Neural cell (in vitro differentiated cells): ENCODE measurements around the gene CIB4. TPM values are rescaled to one million over a fixed set of nuclear protein-coding genes. Genes with fewer than 3 reads are reported as not detected.

Experiments
- H2AFZ ChIP-seq: fragments of 200-600, 300-800 bp; sonication (generic), shearing (Covaris generic); 2 replicates; pipeline ENCODE4 v1.6.0; 2014; ENCODE audit warnings: low read depth, mild to moderate bottlenecking, antibody characterized with exemption, low read length, moderate library complexity
- H3F3A ChIP-seq: fragments of 200-600 bp; shearing (Covaris generic); 2 replicates; pipeline ENCODE4 v1.6.1; 2016; ENCODE audit warnings: mild to moderate bottlenecking, moderate library complexity, mixed read lengths, antibody characterized with exemption, low read length; ENCODE audit not compliant: insufficient read depth, poor library complexity, severe bottlenecking
- H3K27ac ChIP-seq: fragments of 200-600, 300-800 bp; sonication (generic), shearing (Covaris generic); 2 replicates; pipeline ENCODE4 v1.5.1; 2014; ENCODE audit warnings: mild to moderate bottlenecking, low read length, moderate library complexity
- H3K27me3 ChIP-seq: fragments of 300-800, 200-600 bp; sonication (generic), shearing (Covaris generic); 2 replicates; pipeline ENCODE4 v1.6.0; 2014; ENCODE audit warnings: mild to moderate bottlenecking, low read depth, low read length, moderate library complexity; ENCODE audit not compliant: insufficient read depth
- H3K36me3 ChIP-seq: fragments of 300-800, 200-600 bp; sonication (generic), shearing (Covaris generic); 2 replicates; pipeline ENCODE4 v1.5.1; 2014; ENCODE audit warnings: mild to moderate bottlenecking, antibody characterized with exemption, low read length, moderate library complexity; ENCODE audit not compliant: insufficient read depth
- H3K4me2 ChIP-seq: fragments of 300-800, 200-600 bp; sonication (generic), shearing (Covaris generic); 2 replicates; pipeline ENCODE4 v1.6.0; 2014; ENCODE audit warnings: mild to moderate bottlenecking, low read length
- H3K4me3 ChIP-seq: fragments of 300-800, 200-600 bp; sonication (generic), shearing (Covaris generic); 2 replicates; pipeline ENCODE4 v1.5.1; 2014; ENCODE audit warnings: mild to moderate bottlenecking, low read length, moderate library complexity
- H3K79me2 ChIP-seq: fragments of 200-600 bp; shearing (Covaris generic); replicated peaks from 2 replicates; pipeline ENCODE4 v1.6.0; 2014; ENCODE audit warnings: mild to moderate bottlenecking, low read length, moderate library complexity; ENCODE audit not compliant: insufficient read depth
- H3K9ac ChIP-seq: fragments of 300-800, 200-600 bp; sonication (generic), shearing (Covaris generic); 2 replicates; pipeline ENCODE4 v1.6.1; 2016; ENCODE audit warnings: mild to moderate bottlenecking, low read length, mixed read lengths
- H3K9me2 ChIP-seq: fragments of 200-600 bp; shearing (Covaris generic); 2 replicates; pipeline ENCODE4 v1.6.1; 2016; ENCODE audit warnings: mild to moderate bottlenecking, low read length, mixed read lengths; ENCODE audit not compliant: insufficient read depth
- H3K9me3 ChIP-seq: fragments of 200-600, 300-800 bp; sonication (generic), shearing (Covaris generic); 2 replicates; pipeline ENCODE4 v1.6.1; 2016; ENCODE audit warnings: mild to moderate bottlenecking, mixed run types, low read length, moderate library complexity, mixed read lengths
- H4K20me1 ChIP-seq: fragments of 200-600 bp; shearing (Covaris generic); 2 replicates; pipeline ENCODE4 v1.6.1; 2016; ENCODE audit warnings: mild to moderate bottlenecking, mixed run types; ENCODE audit not compliant: insufficient read depth
- EP300 ChIP-seq: fragments of 450-650 bp; conservative IDR thresholded peaks from 2 replicates; pipeline ENCODE4 v1.6.1; 2014; ENCODE audit warnings: antibody characterized with exemption, mild to moderate bottlenecking, moderate library complexity; ENCODE audit not compliant: poor library complexity, severe bottlenecking
- EZH2 ChIP-seq: fragments of 200-600, 300-800 bp; shearing (Covaris generic), sonication (generic); IDR thresholded peaks from 2 replicates; pipeline ENCODE4 v1.6.1; 2014; ENCODE audit warnings: antibody characterized with exemption, low read length, borderline replicate concordance, mild to moderate bottlenecking; ENCODE audit not compliant: insufficient read depth, poor library complexity, severe bottlenecking
- MXI1 ChIP-seq: fragments of 450-650 bp; conservative IDR thresholded peaks from 2 replicates; pipeline ENCODE4 v1.6.1; 2014; ENCODE audit warnings: antibody characterized with exemption, mild to moderate bottlenecking; ENCODE audit not compliant: poor library complexity, severe bottlenecking
- POLR2AphosphoS5 ChIP-seq: IDR thresholded peaks from 2 replicates; pipeline ENCODE4 v1.6.1; 2012
- RAD21 ChIP-seq: fragments of 450-650 bp; conservative IDR thresholded peaks from 2 replicates; pipeline ENCODE4 v1.6.1; 2014; ENCODE audit warnings: antibody characterized with exemption, mild to moderate bottlenecking, moderate library complexity
- SMC3 ChIP-seq: fragments of 450-650 bp; conservative IDR thresholded peaks from 2 replicates; pipeline ENCODE4 v1.6.1; 2014; ENCODE audit warnings: antibody characterized with exemption, mild to moderate bottlenecking, moderate library complexity; ENCODE audit not compliant: poor library complexity
- TAF1 ChIP-seq: IDR thresholded peaks from 2 replicates; pipeline ENCODE4 v1.6.1; 2012; ENCODE audit warnings: low read depth
- polyA plus RNA-seq: library from polyadenylated mRNA; depleted of rRNA; stranded (reverse); fragments of >200 nt; gene quantifications from 2 replicates; pipeline ENCODE4 v1.2.3, GENCODE V29; 2014
- TF ChIP-seq, protein P1 (sequence below): fragments of 450-650 bp; IDR thresholded peaks from 2 replicates; pipeline ENCODE4 v1.5.1; 2014; ENCODE audit warnings: antibody characterized with exemption, mild to moderate bottlenecking, moderate library complexity; ENCODE audit not compliant: poor library complexity, severe bottlenecking
- TF ChIP-seq, protein P2 (sequence below): IDR thresholded peaks from 2 replicates; pipeline ENCODE4 v1.6.1; 2012; ENCODE audit warnings: borderline replicate concordance

The CIB4 gene
- polyA plus RNA-seq, 1 donor from 2014 or later = not detected

DNA sequence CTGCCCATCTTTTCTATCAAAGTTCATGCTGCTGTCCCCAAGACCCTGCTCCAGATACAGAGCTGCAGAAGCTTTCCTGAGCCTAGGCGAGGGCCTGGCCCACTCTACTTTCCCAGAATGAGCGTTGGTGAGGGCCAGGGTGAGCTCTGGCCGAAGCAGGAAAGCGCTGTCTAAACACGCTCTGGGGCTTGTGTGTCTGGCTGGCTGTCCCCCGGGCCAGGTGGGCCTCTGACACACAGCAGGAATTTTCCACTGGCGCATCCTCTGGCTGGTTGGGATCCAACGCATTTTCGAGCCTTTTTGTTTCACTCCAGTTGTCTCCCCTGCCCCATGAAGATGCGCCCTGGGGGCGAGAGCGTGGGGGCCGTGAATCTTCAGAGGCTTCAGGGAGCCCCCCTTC, 33.6 kb upstream of the CIB4 start:
- TF ChIP-seq EP300 (no peak), TAF1 (no peak), POLR2AphosphoS5 (no peak), SMC3 (no peak), EZH2 (no peak), RAD21 (no peak), MXI1 (no peak)
- TF ChIP-seq, protein P1, sequence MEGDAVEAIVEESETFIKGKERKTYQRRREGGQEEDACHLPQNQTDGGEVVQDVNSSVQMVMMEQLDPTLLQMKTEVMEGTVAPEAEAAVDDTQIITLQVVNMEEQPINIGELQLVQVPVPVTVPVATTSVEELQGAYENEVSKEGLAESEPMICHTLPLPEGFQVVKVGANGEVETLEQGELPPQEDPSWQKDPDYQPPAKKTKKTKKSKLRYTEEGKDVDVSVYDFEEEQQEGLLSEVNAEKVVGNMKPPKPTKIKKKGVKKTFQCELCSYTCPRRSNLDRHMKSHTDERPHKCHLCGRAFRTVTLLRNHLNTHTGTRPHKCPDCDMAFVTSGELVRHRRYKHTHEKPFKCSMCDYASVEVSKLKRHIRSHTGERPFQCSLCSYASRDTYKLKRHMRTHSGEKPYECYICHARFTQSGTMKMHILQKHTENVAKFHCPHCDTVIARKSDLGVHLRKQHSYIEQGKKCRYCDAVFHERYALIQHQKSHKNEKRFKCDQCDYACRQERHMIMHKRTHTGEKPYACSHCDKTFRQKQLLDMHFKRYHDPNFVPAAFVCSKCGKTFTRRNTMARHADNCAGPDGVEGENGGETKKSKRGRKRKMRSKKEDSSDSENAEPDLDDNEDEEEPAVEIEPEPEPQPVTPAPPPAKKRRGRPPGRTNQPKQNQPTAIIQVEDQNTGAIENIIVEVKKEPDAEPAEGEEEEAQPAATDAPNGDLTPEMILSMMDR = no peak
- TF ChIP-seq, protein P2, sequence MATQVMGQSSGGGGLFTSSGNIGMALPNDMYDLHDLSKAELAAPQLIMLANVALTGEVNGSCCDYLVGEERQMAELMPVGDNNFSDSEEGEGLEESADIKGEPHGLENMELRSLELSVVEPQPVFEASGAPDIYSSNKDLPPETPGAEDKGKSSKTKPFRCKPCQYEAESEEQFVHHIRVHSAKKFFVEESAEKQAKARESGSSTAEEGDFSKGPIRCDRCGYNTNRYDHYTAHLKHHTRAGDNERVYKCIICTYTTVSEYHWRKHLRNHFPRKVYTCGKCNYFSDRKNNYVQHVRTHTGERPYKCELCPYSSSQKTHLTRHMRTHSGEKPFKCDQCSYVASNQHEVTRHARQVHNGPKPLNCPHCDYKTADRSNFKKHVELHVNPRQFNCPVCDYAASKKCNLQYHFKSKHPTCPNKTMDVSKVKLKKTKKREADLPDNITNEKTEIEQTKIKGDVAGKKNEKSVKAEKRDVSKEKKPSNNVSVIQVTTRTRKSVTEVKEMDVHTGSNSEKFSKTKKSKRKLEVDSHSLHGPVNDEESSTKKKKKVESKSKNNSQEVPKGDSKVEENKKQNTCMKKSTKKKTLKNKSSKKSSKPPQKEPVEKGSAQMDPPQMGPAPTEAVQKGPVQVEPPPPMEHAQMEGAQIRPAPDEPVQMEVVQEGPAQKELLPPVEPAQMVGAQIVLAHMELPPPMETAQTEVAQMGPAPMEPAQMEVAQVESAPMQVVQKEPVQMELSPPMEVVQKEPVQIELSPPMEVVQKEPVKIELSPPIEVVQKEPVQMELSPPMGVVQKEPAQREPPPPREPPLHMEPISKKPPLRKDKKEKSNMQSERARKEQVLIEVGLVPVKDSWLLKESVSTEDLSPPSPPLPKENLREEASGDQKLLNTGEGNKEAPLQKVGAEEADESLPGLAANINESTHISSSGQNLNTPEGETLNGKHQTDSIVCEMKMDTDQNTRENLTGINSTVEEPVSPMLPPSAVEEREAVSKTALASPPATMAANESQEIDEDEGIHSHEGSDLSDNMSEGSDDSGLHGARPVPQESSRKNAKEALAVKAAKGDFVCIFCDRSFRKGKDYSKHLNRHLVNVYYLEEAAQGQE = no peak
- H3K27me3 ChIP-seq = no peaks in the 10 kb centered on the region
- no peak overlapping the region for H3K4me3 ChIP-seq
- no peak overlapping the region for H3K9ac ChIP-seq
- no peaks in the 10 kb centered on the region for H3F3A ChIP-seq
- no peaks in the 10 kb centered on the region for H3K36me3 ChIP-seq
- no peak overlapping the region for H3K4me2 ChIP-seq
- H3K27ac ChIP-seq = no peak overlapping the region
- H2AFZ ChIP-seq = no peak overlapping the region
- no peaks in the 10 kb centered on the region for H3K9me3 ChIP-seq
- no peaks in the 10 kb centered on the region for H3K79me2 ChIP-seq
- H4K20me1 ChIP-seq = no peaks in the 10 kb centered on the region
- H3K9me2 ChIP-seq = no peaks in the 10 kb centered on the region

DNA sequence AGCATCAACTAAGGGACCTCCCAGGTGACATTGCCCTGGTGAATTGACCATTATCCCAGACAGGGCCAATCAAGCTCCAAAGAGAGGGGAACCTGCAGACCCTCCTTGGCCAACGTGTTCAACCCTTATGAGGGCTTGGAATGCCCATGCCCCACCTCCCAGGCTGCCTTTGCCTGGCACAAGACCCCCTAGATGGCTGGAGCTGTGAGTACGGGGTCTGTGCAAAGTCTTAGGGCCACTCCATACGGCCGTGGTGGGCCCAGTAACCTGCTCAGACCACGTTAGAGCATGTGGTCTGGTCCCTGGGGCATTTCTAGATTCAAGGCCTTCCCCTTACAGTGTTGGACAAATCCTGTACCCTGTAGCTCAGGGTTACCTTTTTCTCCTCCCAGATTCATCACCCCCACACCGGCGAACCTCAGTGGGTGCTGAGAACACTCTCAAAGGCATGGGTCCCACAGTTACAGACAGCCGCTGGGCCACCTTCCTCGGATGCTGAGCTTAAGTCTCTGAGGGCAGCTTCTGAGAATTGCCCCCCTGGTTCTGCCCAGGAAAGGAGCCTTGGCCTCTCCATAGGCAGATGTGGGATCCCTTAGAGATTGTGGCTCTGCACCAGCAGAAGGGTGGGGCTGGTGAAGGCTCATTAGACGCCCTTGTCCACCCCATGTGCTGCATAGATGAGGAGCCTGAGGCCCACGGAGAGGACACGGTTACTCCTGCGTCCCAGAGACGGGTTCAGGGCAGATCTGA, 33.0 kb upstream of the CIB4 start:
- Histone ChIP-seq H3K4me3 (no peak overlapping the region), H2AFZ (no peak overlapping the region), H3K9me3 (no peaks in the 10 kb centered on the region), H4K20me1 (no peaks in the 10 kb centered on the region), H3F3A (no peaks in the 10 kb centered on the region), H3K36me3 (no peaks in the 10 kb centered on the region), H3K27ac (no peak overlapping the region), H3K27me3 (no peaks in the 10 kb centered on the region), H3K9ac (no peak overlapping the region), H3K4me2 (no peak overlapping the region), H3K9me2 (no peaks in the 10 kb centered on the region), H3K79me2 (no peaks in the 10 kb centered on the region)
- TF ChIP-seq EP300 = no peak
- TF ChIP-seq EZH2 = no peak
- no peak for TF ChIP-seq MXI1
- no peak for TF ChIP-seq TAF1
- TF ChIP-seq, protein P1 = no peak
- no peak for TF ChIP-seq SMC3
- TF ChIP-seq RAD21 = no peak
- no peak for TF ChIP-seq POLR2AphosphoS5
- TF ChIP-seq, protein P2 = no peak
